Measurements from ENCODE around the gene USP30. TPM values are rescaled to one million over a fixed set of nuclear protein-coding genes. Genes with fewer than 3 reads are reported as not detected.
A peak's percentile ranks its signal among the peaks of the same experiment; 100 is the strongest.

Gene USP30
- total RNA-seq, 1 donor from 2014 or later = 18.9 TPM

DNA sequence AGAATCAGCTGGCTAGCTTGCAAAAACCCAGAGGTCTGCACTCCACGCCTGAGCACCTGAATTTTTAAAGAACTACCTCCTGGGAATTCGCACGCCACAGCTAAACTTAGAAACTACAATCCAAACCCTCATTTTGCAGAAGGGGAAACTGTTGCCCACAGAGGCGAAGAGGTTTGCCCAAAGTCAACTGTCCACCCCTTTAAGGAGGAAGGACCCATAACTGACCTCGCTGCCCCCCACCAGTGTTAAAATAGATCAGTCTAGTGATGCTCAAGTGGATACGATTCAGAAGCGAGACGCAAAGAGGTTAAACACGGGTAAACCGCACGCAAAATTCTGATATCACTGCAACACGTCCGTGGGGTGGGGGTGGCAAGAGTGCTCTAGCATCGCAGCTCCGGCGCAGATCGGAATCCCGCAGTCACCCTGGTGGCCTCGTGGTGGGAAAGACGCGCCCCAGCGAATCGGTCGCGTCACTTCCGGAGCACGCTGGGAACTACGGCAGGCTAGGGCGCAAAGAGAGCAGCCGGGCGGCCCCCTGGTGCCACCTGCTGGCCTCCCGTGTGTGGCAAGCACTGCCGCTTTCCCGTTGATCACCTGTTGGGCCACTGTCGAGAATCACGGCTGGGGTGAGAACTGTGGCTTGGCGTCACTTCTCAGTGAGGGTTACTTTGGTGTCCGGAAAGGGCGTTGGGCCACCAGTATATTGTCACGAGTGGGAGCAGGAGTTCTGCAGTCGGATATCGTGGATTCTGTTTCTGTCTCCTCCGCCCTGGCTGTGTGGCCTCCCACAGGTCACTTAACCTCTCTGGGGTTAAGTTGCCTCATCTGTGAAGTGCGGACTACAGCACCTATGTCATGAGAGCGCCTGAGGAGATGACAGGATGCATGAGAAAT is 40.9 kb downstream of the USP30 start, which contains the start of gene ALKBH2:
ALKBH2 (minus strand) TSS at position 451 of the 897 bp plus-strand sequence. CDS start 686 bp downstream, outside the sequence.
- DNase-seq (ENCODE audit: extremely low spot score, unreplicated experiment) = peak; percentile 95
- H3K27me3 Mint-ChIP-seq = no peaks in the 10 kb centered on the region
- H3K4me3 Mint-ChIP-seq = peak within 1 kb of the TSS; percentile 92
- H3K4me1 Mint-ChIP-seq (ENCODE audit: unreplicated experiment) = peaks cover 21% of the 10 kb centered on the region
- no peaks in the 10 kb centered on the region for H3K9me3 Mint-ChIP-seq
- TF ChIP-seq, protein P1, sequence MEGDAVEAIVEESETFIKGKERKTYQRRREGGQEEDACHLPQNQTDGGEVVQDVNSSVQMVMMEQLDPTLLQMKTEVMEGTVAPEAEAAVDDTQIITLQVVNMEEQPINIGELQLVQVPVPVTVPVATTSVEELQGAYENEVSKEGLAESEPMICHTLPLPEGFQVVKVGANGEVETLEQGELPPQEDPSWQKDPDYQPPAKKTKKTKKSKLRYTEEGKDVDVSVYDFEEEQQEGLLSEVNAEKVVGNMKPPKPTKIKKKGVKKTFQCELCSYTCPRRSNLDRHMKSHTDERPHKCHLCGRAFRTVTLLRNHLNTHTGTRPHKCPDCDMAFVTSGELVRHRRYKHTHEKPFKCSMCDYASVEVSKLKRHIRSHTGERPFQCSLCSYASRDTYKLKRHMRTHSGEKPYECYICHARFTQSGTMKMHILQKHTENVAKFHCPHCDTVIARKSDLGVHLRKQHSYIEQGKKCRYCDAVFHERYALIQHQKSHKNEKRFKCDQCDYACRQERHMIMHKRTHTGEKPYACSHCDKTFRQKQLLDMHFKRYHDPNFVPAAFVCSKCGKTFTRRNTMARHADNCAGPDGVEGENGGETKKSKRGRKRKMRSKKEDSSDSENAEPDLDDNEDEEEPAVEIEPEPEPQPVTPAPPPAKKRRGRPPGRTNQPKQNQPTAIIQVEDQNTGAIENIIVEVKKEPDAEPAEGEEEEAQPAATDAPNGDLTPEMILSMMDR (conservative IDR thresholded peaks at IDR 0.05) = peak; percentile 99
- H3K27ac Mint-ChIP-seq = peak within 1 kb of the TSS; percentile 90
- peaks cover 4% of the 10 kb centered on the region for H3K36me3 Mint-ChIP-seq

DNA sequence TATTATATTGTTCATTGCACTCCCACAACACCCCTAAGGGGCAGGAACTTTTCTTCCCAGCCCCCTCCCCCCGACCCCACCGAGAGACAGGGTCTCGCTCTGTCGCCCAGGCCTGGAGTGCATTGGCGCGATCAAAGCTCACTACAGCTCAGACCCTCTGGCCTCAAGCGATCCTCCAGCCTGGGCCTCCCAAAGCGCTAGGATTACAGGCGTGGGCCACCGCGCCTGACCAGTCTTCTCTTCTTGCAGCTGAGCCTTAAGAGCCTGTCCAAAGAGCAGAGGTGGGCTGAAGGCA is 44.7 kb downstream of the USP30 start:
- Mint-ChIP-seq H3K4me3 (peak overlapping the region; percentile 91), H3K9me3 (no peaks in the 10 kb centered on the region), H3K27ac (no peak overlapping the region), H3K27me3 (no peaks in the 10 kb centered on the region), H3K4me1 (ENCODE audit: unreplicated experiment) (peaks cover 38% of the 10 kb centered on the region), H3K36me3 (peaks cover 15% of the 10 kb centered on the region)
- DNase-seq (ENCODE audit: extremely low spot score, unreplicated experiment) = no peak
- TF ChIP-seq, protein P1 (conservative IDR thresholded peaks at IDR 0.05) = no peak

DNA sequence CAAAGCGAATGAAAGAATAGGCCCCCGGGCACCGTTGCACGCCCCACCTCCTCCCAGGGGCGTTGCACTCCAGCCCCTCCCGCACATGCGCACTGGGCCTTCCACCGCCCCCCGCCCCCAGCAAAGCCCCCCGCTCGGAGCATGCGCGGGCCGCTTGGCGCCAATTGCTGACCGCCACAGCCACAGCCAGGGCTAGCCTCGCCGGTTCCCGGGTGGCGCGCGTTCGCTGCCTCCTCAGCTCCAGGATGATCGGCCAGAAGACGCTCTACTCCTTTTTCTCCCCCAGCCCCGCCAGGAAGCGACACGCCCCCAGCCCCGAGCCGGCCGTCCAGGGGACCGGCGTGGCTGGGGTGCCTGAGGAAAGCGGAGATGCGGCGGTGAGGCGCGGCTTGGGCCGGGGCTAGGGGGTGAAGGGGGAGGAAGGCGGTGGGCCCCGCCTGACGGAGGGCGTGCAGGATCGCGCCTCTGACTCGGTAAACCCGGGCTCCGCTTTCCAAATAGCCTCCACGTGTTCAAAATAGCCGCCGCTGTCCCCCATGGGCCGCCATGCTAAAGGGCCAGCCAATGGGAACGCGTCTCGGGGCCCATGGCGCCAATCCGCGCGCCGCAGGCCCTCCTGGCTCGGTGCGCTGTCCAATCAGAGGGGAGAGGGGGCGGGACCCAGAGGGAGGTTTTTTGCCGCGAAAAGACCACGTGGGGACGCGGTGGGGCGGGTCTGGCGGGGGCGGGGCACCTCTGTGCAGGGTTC is 45.2 kb downstream of the USP30 start, which contains the start of gene UNG:
UNG (plus strand) TSS at position 163 of the 748 bp plus-strand sequence; CDS start at position 246, 83 bp downstream.
- TF ChIP-seq, protein P1 (conservative IDR thresholded peaks at IDR 0.05) = no peak
- no peaks in the 10 kb centered on the region for H3K27me3 Mint-ChIP-seq
- peaks cover 18% of the 10 kb centered on the region for H3K36me3 Mint-ChIP-seq
- peak within 1 kb of the TSS; percentile 81 for H3K27ac Mint-ChIP-seq
- peak within 1 kb of the TSS; percentile 91 for H3K4me3 Mint-ChIP-seq
- H3K9me3 Mint-ChIP-seq = no peaks in the 10 kb centered on the region
- peaks cover 33% of the 10 kb centered on the region for H3K4me1 Mint-ChIP-seq (ENCODE audit: unreplicated experiment)
- DNase-seq (ENCODE audit: extremely low spot score, unreplicated experiment) = peak; percentile 97

DNA sequence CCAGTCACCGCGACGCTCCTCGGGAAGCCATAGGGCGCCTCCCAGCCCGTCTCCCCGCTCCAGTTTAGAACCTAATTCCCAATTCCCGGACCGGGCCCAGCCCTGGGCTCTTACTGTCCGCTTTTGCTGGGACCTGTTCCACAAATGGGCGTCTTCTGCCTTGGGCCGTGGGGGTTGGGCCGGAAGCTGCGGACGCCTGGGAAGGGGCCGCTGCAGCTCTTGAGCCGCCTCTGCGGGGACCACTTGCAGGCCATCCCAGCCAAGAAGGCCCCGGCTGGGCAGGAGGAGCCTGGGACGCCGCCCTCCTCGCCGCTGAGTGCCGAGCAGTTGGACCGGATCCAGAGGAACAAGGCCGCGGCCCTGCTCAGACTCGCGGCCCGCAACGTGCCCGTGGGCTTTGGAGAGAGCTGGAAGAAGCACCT is 45.8 kb downstream of the USP30 start:
- Mint-ChIP-seq H3K36me3 (peaks cover 19% of the 10 kb centered on the region), H3K27me3 (no peaks in the 10 kb centered on the region), H3K4me3 (peak overlapping the region; percentile 91), H3K9me3 (no peaks in the 10 kb centered on the region), H3K4me1 (ENCODE audit: unreplicated experiment) (peaks cover 28% of the 10 kb centered on the region), H3K27ac (peak overlapping the region; percentile 81)
- TF ChIP-seq, protein P1 (conservative IDR thresholded peaks at IDR 0.05) = no peak
- no peak for DNase-seq (ENCODE audit: extremely low spot score, unreplicated experiment)

DNA sequence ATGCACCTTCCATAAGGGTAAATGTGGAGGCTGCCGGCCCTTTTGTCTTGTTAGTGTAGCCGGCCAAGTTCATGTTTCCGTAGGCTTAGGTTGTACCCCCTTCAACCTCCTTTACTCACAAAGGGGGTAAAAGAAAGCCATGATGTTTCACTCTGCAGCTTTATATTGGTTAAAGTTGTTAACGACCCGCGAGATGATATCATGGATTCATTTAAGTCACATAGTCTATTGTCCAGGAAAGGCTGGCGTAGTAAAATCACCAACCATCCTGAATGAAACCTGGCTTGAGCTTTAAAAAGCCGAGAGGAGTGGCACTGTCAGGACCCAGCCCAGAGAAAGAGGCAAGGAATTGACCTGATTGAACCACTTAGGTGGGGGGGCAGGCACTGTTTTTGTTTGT is 46.3 kb downstream of the USP30 start:
- no peaks in the 10 kb centered on the region for H3K9me3 Mint-ChIP-seq
- no peaks in the 10 kb centered on the region for H3K27me3 Mint-ChIP-seq
- H3K4me3 Mint-ChIP-seq = peak overlapping the region; percentile 91
- no peak for DNase-seq (ENCODE audit: extremely low spot score, unreplicated experiment)
- peaks cover 19% of the 10 kb centered on the region for H3K36me3 Mint-ChIP-seq
- TF ChIP-seq, protein P1 (conservative IDR thresholded peaks at IDR 0.05) = no peak
- peak overlapping the region; percentile 81 for H3K27ac Mint-ChIP-seq
- H3K4me1 Mint-ChIP-seq (ENCODE audit: unreplicated experiment) = peaks cover 23% of the 10 kb centered on the region

Measured in type B pancreatic cell (in vitro differentiated cells).